Measurements from ENCODE around the gene AP5Z1.

The AP5Z1 gene

DNA sequence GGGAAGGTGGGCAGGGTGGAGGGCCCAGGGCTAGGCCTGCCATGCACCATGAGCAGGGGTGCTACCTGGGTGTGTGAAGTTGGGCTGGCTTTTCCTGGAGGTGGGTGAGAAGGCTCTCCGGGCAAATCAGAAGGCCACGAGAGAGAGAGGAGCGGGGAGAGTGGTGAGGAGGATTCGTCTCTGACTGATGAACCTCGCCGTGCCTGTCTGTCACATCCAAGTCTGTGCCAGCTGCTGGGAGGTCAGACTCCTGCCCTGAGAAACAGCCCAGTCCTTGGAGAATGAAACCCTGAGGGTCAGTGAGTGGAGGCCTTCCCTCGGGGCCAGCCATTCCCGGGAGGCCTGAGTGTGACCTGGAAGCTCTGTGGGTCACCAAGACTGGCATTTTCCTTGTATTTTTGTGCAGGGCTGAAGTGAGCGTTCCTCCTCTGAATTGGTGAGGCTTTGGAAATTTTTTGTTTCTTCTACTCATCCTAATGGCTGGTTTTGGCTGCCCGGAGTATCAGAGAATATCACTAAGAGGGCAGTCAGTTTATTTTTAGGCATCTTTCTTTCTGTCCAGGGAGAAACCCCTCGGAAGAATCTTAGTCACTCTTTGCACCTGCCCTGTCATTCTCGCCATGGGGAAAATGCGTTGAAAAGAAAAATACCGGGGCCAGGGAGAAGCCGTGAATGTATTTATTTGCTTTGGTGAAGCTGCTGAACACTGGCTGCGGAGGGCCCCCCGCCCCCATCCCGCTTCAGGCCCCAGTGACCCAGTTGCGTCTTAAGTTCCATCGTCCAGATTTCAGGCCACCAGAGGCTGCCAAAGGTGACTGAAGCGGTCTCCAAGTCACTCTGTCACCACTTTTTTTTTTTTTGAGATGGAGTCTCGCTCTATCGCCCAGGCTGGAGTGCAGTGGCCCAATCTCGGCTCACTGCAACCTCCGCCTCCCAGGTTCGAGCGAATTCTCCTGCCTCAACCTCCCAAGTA lies 6.5 kb upstream of the AP5Z1 start:
- Histone ChIP-seq H3K36me3 (ENCODE audit: insufficient read depth, low read length) (peaks cover 1% of the 10 kb centered on the region; the same call in 1 of the 2 replicates), H3K9me3 (ENCODE audit: low read depth, low read length) (no peaks in the 10 kb centered on the region), H3K9ac (ENCODE audit: insufficient read length) (no peak overlapping the region), H3K4me3 (no peak overlapping the region), H3K27ac (no peak overlapping the region)
- TF ChIP-seq POLR2AphosphoS5 (IDR thresholded peaks at IDR 0.05; ENCODE audit: borderline replicate concordance, low read depth, low read length), result no peak
- TF ChIP-seq FOXP2 (optimal IDR thresholded peaks at IDR 0.05; ENCODE audit: control extremely low read depth, extremely low read length, insufficient read depth), result no peak
- no peak for TF ChIP-seq EZH2 (IDR thresholded peaks at IDR 0.05)
- no peak for DNase-seq (ENCODE audit: low read depth, low spot score)

- TF ChIP-seq POLR2AphosphoS5 (IDR thresholded peaks at IDR 0.05; ENCODE audit: borderline replicate concordance, low read depth, low read length) (no peak), FOXP2 (optimal IDR thresholded peaks at IDR 0.05; ENCODE audit: control extremely low read depth, extremely low read length, insufficient read depth) (no peak), EZH2 (IDR thresholded peaks at IDR 0.05) (no peak)
- no peak for DNase-seq (ENCODE audit: low read depth, low spot score)
- Histone ChIP-seq H3K9ac (ENCODE audit: insufficient read length) (no peak overlapping the region), H3K36me3 (ENCODE audit: insufficient read depth, low read length) (no peaks in the 10 kb centered on the region), H3K4me3 (no peak overlapping the region), H3K27ac (0 out of 2 replicates have a peak overlapping the region, but pooled peaks have one; percentile 36), H3K9me3 (ENCODE audit: low read depth, low read length) (no peaks in the 10 kb centered on the region)
These were observed 5.7 kb upstream of the AP5Z1 start for GRCh38 chr7:4769761-4770160.

GRCh38 chr7:4770886-4771285 lies 4.5 kb upstream of the AP5Z1 start:
- Histone ChIP-seq H3K4me3 (no peak overlapping the region), H3K9ac (ENCODE audit: insufficient read length) (no peak overlapping the region), H3K36me3 (ENCODE audit: insufficient read depth, low read length) (no peaks in the 10 kb centered on the region), H3K27ac (no peak overlapping the region), H3K9me3 (ENCODE audit: low read depth, low read length) (no peaks in the 10 kb centered on the region)
- DNase-seq (ENCODE audit: low read depth, low spot score), result no peak
- TF ChIP-seq FOXP2 (optimal IDR thresholded peaks at IDR 0.05; ENCODE audit: control extremely low read depth, extremely low read length, insufficient read depth) (no peak), EZH2 (IDR thresholded peaks at IDR 0.05) (no peak), POLR2AphosphoS5 (IDR thresholded peaks at IDR 0.05; ENCODE audit: borderline replicate concordance, low read depth, low read length) (no peak)

DNA sequence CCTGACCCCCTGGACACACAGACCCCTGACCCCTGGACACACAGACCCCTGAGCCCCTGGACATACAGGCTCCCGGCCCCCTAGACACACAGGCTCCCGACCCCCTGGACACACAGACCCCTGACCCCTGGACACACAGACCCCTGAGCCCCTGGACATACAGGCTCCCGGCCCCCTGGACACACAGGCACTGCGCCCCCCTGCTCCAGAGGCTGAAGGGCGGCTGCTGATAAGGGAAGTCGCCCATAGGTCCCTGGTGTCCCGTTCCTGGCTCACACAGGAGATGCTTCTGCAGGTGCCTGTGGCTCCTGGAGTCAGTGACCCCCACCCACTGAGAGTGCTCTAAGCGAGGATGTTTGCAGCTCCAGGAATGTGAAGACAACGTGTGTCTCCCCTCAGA lies 3.7 kb upstream of the AP5Z1 start:
- H3K9ac ChIP-seq (ENCODE audit: insufficient read length), result no peak overlapping the region
- H3K27ac ChIP-seq, result no peak overlapping the region
- no peak overlapping the region for H3K4me3 ChIP-seq
- no peaks in the 10 kb centered on the region for H3K9me3 ChIP-seq (ENCODE audit: low read depth, low read length)
- no peak for DNase-seq (ENCODE audit: low read depth, low spot score)
- TF ChIP-seq FOXP2 (optimal IDR thresholded peaks at IDR 0.05; ENCODE audit: control extremely low read depth, extremely low read length, insufficient read depth), result no peak
- no peak for TF ChIP-seq EZH2 (IDR thresholded peaks at IDR 0.05)
- no peak for TF ChIP-seq POLR2AphosphoS5 (IDR thresholded peaks at IDR 0.05; ENCODE audit: borderline replicate concordance, low read depth, low read length)
- H3K36me3 ChIP-seq (ENCODE audit: insufficient read depth, low read length), result no peaks in the 10 kb centered on the region

GRCh38 chr7:4772306-4772705 lies 3.1 kb upstream of the AP5Z1 start:
- no peak for DNase-seq (ENCODE audit: low read depth, low spot score)
- no peak overlapping the region for H3K4me3 ChIP-seq
- no peaks in the 10 kb centered on the region for H3K9me3 ChIP-seq (ENCODE audit: low read depth, low read length)
- TF ChIP-seq FOXP2 (optimal IDR thresholded peaks at IDR 0.05; ENCODE audit: control extremely low read depth, extremely low read length, insufficient read depth) (no peak), EZH2 (IDR thresholded peaks at IDR 0.05) (no peak), POLR2AphosphoS5 (IDR thresholded peaks at IDR 0.05; ENCODE audit: borderline replicate concordance, low read depth, low read length) (no peak)
- no peak overlapping the region for H3K27ac ChIP-seq
- H3K36me3 ChIP-seq (ENCODE audit: insufficient read depth, low read length), result no peaks in the 10 kb centered on the region
- no peak overlapping the region for H3K9ac ChIP-seq (ENCODE audit: insufficient read length)

GRCh38 chr7:4774007-4774406 lies 1.4 kb upstream of the AP5Z1 start:
- TF ChIP-seq EZH2 (IDR thresholded peaks at IDR 0.05) (no peak), POLR2AphosphoS5 (IDR thresholded peaks at IDR 0.05; ENCODE audit: borderline replicate concordance, low read depth, low read length) (no peak), FOXP2 (optimal IDR thresholded peaks at IDR 0.05; ENCODE audit: control extremely low read depth, extremely low read length, insufficient read depth) (no peak)
- Histone ChIP-seq H3K4me3 (peak overlapping the region; percentile 89; the same call in 1 of the 2 replicates), H3K9ac (ENCODE audit: insufficient read length) (no peak overlapping the region), H3K36me3 (ENCODE audit: insufficient read depth, low read length) (no peaks in the 10 kb centered on the region), H3K27ac (no peak overlapping the region), H3K9me3 (ENCODE audit: low read depth, low read length) (no peaks in the 10 kb centered on the region)
- no peak for DNase-seq (ENCODE audit: low read depth, low spot score)

DNA sequence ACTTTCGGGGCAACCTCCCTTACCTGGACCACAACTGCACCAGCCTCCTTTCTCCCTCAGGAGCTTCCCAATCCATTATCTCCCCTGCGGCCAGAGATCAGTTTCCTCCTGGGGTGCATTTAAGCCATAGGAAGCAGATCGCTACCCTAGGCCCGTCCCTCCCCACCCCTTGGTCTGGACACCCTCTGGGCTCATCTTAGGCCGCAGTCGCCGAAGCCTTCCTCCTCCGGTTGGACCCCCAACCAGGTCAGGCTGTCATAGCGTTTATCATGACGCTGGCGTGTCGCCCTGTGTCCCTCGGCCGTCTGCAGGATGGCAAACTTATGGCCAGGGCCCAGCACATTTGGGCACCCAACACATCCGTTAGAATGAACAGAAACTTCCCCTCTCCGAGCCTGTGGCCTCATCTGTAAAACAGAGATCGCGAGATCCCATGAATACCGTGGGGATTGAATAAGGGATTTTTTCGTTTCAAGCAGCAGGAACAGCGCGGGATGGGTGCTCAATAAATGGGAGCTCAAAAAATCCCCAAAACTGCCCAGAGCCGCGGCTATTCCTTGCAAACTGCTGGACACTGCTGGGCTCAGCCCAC lies 669 bp upstream of the AP5Z1 start:
- Histone ChIP-seq H3K4me3 (peak overlapping the region; percentile 89), H3K36me3 (ENCODE audit: insufficient read depth, low read length) (no peaks in the 10 kb centered on the region), H3K9me3 (ENCODE audit: low read depth, low read length) (no peaks in the 10 kb centered on the region), H3K9ac (ENCODE audit: insufficient read length) (peak overlapping the region; percentile 90), H3K27ac (peak overlapping the region; percentile 79)
- no peak for DNase-seq (ENCODE audit: low read depth, low spot score)
- TF ChIP-seq FOXP2 (optimal IDR thresholded peaks at IDR 0.05; ENCODE audit: control extremely low read depth, extremely low read length, insufficient read depth) (no peak), POLR2AphosphoS5 (IDR thresholded peaks at IDR 0.05; ENCODE audit: borderline replicate concordance, low read depth, low read length) (no peak), EZH2 (IDR thresholded peaks at IDR 0.05) (no peak)

GRCh38 chr7:4775848-4776623 lies 613 bp downstream of the AP5Z1 start:
- Histone ChIP-seq H3K9ac (ENCODE audit: insufficient read length) (peak overlapping the region; percentile 87), H3K9me3 (ENCODE audit: low read depth, low read length) (no peaks in the 10 kb centered on the region), H3K27ac (no peak overlapping the region), H3K36me3 (ENCODE audit: insufficient read depth, low read length) (no peaks in the 10 kb centered on the region), H3K4me3 (peak overlapping the region; percentile 89)
- TF ChIP-seq FOXP2 (optimal IDR thresholded peaks at IDR 0.05; ENCODE audit: control extremely low read depth, extremely low read length, insufficient read depth), result no peak
- no peak for TF ChIP-seq POLR2AphosphoS5 (IDR thresholded peaks at IDR 0.05; ENCODE audit: borderline replicate concordance, low read depth, low read length)
- no peak for TF ChIP-seq EZH2 (IDR thresholded peaks at IDR 0.05)
- DNase-seq (ENCODE audit: low read depth, low spot score), result no peak

Data from SK-N-MC (cell line).